GM18868 (cell line): ENCODE results near the gene BTG3.
A peak's percentile ranks its signal among the peaks of the same experiment; 100 is the strongest.

Experiments
- ATAC-seq: cut with Tn5 transposase; IDR thresholded peaks from one replicate; pipeline ENCODE4 v1.9.1; 2021; ENCODE audit warnings: mild to moderate bottlenecking, moderate library complexity; ENCODE audit not compliant: unreplicated experiment

BTG3 gene

GRCh38 chr21:17585875-17586450, 26.7 kb downstream of the BTG3 start:
- ATAC-seq: peak; percentile 75

- ATAC-seq: no peak
These were observed 28.8 kb downstream of the BTG3 start for GRCh38 chr21:17583898-17584297.

- ATAC-seq: no peak
These were observed 32.4 kb downstream of the BTG3 start for GRCh38 chr21:17580319-17580718.

- ATAC-seq: no peak
These were observed 33.8 kb downstream of the BTG3 start for GRCh38 chr21:17578876-17579275.

GRCh38 chr21:17578162-17578561, 34.5 kb downstream of the BTG3 start:
- ATAC-seq: no peak

- no peak for ATAC-seq
These were observed 35.0 kb downstream of the BTG3 start for GRCh38 chr21:17577701-17578100.

GRCh38 chr21:17576080-17576835, 36.4 kb downstream of the BTG3 start:
- no peak for ATAC-seq

- no peak for ATAC-seq
These were observed 37.6 kb downstream of the BTG3 start for GRCh38 chr21:17575076-17575475.

- no peak for ATAC-seq
These were observed 40.3 kb downstream of the BTG3 start for GRCh38 chr21:17572431-17572830.

GRCh38 chr21:17570786-17571185, 41.9 kb downstream of the BTG3 start:
- ATAC-seq: no peak

- no peak for ATAC-seq
These were observed 52.2 kb downstream of the BTG3 start for GRCh38 chr21:17560377-17561025.

GRCh38 chr21:17554679-17555465, 57.8 kb downstream of the BTG3 start:
- ATAC-seq: no peak

- ATAC-seq: no peak
These were observed 58.6 kb downstream of the BTG3 start for GRCh38 chr21:17554120-17554519.

- ATAC-seq: no peak
These were observed 60.3 kb downstream of the BTG3 start for GRCh38 chr21:17552410-17552809.

- ATAC-seq: no peak
These were observed 61.9 kb downstream of the BTG3 start for GRCh38 chr21:17550671-17551308.

- ATAC-seq: no peak
These were observed 64.4 kb downstream of the BTG3 start for GRCh38 chr21:17548262-17548661.

GRCh38 chr21:17545007-17545406, 67.7 kb downstream of the BTG3 start:
- no peak for ATAC-seq
